ENCODE measurements around the gene AFP. TPM values are rescaled to one million over a fixed set of nuclear protein-coding genes. Genes with fewer than 3 reads are reported as not detected.
"Not testable (repeated sequence)": the region's sequence is repeated elsewhere in the genome, so short reads cannot be mapped to it uniquely, and the experiment has no call there.

Gene AFP
- polyA plus RNA-seq (ENCODE audit: insufficient read length): not detected

GRCh38 chr4:73435984-73436383 is at the start of gene AFP:
AFP (plus strand) TSS chr4:73436221; CDS start chr4:73436263, 42 bp downstream.
- DNase-seq (ENCODE audit: low read depth): no peak

DNA sequence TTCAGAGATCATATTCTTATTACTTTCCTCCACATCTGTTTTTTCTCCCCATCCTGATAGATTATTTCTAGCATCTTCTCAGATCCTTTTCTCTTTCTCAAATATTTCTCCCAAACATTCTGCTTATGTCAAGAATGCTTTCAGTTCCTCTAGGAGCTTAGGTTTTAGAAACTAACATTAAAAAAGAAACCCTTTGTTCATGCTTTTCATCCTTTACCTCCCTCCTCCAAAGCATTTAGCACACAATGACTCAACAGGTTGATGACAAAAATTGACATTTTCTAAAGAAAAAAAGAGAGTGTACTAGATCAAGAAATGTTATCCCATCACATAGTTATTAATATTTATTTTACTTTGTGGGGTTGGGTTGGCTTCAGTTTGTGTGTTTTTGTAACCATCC is 48.5 kb upstream of the AFP start:
- no peak for DNase-seq (ENCODE audit: low read depth)

GRCh38 chr4:73388887-73389286 is 47.1 kb upstream of the AFP start:
- DNase-seq (ENCODE audit: low read depth): no peak

GRCh38 chr4:73389663-73390062 is 46.4 kb upstream of the AFP start:
- DNase-seq (ENCODE audit: low read depth): not testable (repeated sequence)

- DNase-seq (ENCODE audit: low read depth): no peak
Measured at GRCh38 chr4:73391774-73392173, 44.2 kb upstream of the AFP start.

GRCh38 chr4:73392936-73393335 is 43.1 kb upstream of the AFP start:
- DNase-seq (ENCODE audit: low read depth): no peak

GRCh38 chr4:73396304-73396703 is 39.7 kb upstream of the AFP start:
- DNase-seq (ENCODE audit: low read depth): no peak

- no peak for DNase-seq (ENCODE audit: low read depth)
Measured at GRCh38 chr4:73396993-73397972, 38.7 kb upstream of the AFP start.

GRCh38 chr4:73401412-73401811 is 34.6 kb upstream of the AFP start:
- DNase-seq (ENCODE audit: low read depth): no peak

- DNase-seq (ENCODE audit: low read depth): no peak
Measured at GRCh38 chr4:73404042-73404441, 32.0 kb upstream of the AFP start, which contains the start of gene ALB. ALB (plus strand) TSS chr4:73404287; CDS start chr4:73404328, 41 bp downstream.

GRCh38 chr4:73404457-73404856 is 31.6 kb upstream of the AFP start:
- no peak for DNase-seq (ENCODE audit: low read depth)

- DNase-seq (ENCODE audit: low read depth): no peak
Measured at GRCh38 chr4:73405138-73405537, 30.9 kb upstream of the AFP start.

DNA sequence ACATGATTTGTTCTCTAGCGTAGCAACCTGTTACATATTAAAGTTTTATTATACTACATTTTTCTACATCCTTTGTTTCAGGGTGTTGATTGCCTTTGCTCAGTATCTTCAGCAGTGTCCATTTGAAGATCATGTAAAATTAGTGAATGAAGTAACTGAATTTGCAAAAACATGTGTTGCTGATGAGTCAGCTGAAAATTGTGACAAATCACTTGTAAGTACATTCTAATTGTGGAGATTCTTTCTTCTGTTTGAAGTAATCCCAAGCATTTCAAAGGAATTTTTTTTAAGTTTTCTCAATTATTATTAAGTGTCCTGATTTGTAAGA is 29.5 kb upstream of the AFP start:
- DNase-seq (ENCODE audit: low read depth): no peak

GRCh38 chr4:73407227-73407673 is 28.8 kb upstream of the AFP start:
- no peak for DNase-seq (ENCODE audit: low read depth)

- no peak for DNase-seq (ENCODE audit: low read depth)
Measured at GRCh38 chr4:73408181-73408867, 27.7 kb upstream of the AFP start.

- DNase-seq (ENCODE audit: low read depth): no peak
Measured at GRCh38 chr4:73409012-73409862, 26.8 kb upstream of the AFP start.

DNA sequence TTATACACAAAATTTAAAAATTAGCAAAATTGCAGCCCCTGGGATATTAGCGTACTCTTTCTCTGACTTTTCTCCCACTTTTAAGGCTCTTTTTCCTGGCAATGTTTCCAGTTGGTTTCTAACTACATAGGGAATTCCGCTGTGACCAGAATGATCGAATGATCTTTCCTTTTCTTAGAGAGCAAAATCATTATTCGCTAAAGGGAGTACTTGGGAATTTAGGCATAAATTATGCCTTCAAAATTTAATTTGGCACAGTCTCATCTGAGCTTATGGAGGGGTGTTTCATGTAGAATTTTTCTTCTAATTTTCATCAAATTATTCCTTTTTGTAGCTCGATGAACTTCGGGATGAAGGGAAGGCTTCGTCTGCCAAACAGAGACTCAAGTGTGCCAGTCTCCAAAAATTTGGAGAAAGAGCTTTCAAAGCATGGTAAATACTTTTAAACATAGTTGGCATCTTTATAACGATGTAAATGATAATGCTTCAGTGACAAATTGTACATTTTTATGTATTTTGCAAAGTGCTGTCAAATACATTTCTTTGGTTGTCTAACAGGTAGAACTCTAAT is 26.0 kb upstream of the AFP start:
- DNase-seq (ENCODE audit: low read depth): no peak

DNA sequence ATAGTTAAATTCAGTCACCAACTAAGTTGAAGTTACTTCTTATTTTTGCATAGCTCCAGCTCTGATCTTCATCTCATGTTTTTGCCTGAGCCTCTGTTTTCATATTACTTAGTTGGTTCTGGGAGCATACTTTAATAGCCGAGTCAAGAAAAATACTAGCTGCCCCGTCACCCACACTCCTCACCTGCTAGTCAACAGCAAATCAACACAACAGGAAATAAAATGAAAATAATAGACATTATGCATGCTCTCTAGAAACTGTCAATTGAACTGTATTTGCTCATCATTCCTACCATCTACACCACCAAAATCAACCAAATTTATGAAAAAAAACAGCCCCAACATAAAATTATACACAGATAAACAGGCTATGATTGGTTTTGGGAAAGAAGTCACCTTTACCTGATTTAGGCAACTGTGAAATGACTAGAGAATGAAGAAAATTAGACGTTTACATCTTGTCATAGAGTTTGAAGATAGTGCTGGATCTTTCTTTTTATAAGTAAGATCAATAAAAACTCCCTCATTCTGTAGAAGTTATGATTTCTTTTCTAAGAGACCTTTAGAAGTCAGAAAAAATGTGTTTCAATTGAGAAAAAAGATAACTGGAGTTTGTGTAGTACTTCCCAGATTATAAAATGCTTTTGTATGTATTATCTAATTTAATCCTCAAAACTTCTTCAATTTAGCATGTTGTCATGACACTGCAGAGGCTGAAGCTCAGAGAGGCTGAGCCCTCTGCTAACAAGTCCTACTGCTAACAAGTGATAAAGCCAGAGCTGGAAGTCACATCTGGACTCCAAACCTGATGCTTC is 24.9 kb upstream of the AFP start:
- DNase-seq (ENCODE audit: low read depth): no peak

- no peak for DNase-seq (ENCODE audit: low read depth)
Measured at GRCh38 chr4:73411731-73412414, 24.1 kb upstream of the AFP start.

- DNase-seq (ENCODE audit: low read depth): no peak
Measured at GRCh38 chr4:73413294-73413755, 22.7 kb upstream of the AFP start.
